GM19324 (cell line): ENCODE results near the gene STXBP2.

Source experiments
- ATAC-seq: cut with Tn5 transposase; IDR thresholded peaks from one replicate; pipeline ENCODE4 v1.9.1; 2021; ENCODE audit warnings: mild to moderate bottlenecking, moderate library complexity; ENCODE audit not compliant: unreplicated experiment, low FRiP score

The STXBP2 gene

DNA sequence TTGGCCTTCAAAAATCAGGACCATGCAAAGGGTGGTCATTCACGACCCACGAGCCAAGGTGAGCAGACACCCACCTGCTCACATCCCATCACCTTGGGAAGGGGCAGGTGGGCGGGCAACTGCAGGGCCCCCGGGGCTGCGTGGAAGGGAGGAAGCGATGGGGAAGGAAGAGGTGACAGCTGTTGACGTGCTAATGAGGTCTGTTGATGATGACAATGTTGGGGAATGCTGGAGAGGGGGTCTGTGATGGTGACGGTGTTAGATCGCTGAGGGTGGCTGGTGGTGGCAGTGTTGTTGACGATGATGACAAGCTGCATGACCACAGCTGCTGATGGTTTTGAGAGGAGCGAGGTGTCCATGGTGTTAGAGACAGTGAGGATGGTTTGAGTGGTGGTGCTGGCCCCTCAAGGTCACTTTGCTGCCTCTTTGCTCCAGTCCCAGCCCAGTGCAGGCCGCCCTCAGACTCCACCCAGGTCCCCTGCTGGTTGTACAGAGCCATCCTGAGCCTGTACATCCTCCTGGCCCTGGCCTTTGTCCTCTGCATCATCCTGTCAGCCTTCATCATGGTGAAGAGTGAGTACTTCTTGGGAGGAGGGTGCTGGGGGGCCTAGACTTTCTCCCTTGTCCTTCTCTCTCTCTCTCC, 40.9 kb downstream of the STXBP2 start:
- no peak for ATAC-seq

- ATAC-seq, result no peak
Observed at GRCh38 chr19:7678971-7679751, 42.3 kb downstream of the STXBP2 start.

DNA sequence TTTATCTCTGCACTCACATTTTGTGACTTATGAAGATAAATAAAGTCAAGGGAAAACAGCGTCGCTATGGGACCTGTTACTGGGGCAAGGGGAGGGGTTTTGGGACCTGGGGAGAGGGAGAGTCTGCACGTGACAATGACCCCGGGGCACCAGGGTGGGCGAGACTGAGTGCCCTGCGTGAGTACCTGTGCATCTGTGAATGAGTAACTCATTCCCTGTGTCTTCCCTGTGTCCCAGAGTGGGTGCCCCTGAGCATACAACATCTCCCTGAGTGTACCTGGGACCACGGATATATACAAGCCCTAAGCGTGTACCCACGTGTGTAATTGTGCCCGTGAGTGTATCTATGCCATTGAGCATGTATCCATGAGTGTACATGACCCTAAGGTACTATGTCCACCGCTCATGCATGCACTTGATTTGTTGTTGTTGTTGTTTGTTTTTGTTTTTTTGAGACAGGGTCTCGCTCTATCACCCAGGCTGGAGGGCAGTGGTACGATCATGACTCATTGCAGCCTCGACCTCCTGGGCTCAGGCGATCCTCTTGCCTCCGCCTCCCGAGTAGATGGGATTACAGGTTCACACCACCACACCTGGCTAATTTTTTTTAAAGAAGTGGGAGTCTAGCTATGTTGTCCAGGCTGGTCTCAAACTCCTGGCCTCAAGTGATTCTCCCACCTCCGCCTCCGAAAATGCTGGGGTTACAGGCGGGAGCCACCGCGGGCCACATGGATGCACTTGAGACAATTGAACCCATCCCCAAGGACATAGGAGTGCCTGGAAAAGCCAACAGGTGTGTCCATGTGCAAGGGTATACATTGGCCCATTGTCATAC, 43.1 kb downstream of the STXBP2 start:
- no peak for ATAC-seq

- ATAC-seq, result peak; percentile 54
Observed at GRCh38 chr19:7680606-7681339, 43.9 kb downstream of the STXBP2 start, which contains the start of gene TRAPPC5. TRAPPC5 (plus strand) TSS chr19:7680833; CDS start chr19:7682254, 1,421 bp downstream.

DNA sequence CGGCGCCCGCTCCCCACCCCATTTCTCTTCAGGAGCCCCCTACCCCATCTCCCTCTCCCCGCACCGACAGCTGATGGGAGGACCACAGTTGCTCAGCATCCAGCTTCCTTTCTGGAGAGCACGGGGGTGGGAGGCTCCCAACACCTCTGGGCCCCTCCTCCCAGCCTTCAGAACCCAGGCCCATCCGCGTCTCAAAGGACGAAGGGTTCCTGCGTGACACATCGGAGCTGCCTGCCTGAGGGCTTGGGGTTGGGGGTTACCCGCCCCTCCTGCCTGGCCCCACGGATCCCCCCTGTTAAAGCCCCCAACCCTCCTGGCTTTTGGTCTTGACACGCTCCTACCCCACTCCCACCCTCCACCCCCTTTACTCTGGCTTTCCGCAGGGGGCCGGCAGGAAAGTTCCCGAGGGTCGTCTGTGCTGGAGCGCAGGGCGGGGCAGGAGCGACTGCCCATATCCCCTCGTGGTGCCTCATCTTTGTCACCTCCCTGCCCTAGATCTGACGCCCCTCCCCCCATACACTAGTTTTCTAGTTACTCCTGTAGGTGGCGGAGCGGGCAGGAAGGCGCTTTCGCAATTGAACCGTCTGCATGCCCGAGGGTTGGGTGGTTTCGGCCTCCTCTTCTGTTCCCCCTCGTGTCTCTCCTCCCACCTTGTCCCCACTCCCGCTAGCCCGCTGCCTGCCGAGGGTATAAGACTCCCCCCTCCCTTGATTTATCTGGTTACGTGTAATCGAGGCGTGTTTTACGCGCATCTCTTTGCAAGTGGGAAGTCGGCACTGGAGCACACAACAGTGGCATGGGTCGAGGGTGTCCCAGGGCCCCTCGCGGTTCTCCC, 44.6 kb downstream of the STXBP2 start:
- ATAC-seq, result no peak

DNA sequence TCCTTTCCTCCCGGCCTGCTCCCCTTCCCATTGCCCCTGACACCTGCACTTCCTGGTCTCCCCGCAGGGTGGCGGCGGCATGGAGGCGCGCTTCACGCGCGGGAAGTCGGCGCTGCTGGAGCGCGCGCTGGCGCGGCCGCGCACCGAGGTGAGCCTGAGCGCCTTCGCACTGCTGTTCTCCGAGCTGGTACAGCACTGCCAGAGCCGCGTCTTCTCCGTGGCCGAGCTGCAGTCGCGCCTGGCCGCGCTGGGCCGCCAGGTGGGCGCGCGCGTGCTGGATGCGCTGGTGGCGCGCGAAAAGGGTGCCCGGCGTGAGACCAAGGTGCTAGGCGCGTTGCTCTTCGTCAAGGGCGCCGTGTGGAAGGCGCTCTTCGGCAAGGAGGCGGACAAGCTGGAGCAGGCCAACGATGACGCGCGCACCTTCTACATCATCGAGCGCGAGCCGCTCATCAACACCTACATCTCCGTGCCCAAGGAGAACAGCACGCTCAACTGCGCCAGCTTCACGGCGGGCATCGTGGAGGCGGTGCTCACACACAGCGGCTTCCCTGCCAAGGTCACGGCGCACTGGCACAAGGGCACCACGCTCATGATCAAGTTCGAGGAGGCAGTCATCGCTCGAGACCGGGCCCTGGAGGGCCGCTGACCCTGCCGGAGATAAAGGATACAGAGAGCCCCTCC, 45.4 kb downstream of the STXBP2 start:
- ATAC-seq, result no peak

DNA sequence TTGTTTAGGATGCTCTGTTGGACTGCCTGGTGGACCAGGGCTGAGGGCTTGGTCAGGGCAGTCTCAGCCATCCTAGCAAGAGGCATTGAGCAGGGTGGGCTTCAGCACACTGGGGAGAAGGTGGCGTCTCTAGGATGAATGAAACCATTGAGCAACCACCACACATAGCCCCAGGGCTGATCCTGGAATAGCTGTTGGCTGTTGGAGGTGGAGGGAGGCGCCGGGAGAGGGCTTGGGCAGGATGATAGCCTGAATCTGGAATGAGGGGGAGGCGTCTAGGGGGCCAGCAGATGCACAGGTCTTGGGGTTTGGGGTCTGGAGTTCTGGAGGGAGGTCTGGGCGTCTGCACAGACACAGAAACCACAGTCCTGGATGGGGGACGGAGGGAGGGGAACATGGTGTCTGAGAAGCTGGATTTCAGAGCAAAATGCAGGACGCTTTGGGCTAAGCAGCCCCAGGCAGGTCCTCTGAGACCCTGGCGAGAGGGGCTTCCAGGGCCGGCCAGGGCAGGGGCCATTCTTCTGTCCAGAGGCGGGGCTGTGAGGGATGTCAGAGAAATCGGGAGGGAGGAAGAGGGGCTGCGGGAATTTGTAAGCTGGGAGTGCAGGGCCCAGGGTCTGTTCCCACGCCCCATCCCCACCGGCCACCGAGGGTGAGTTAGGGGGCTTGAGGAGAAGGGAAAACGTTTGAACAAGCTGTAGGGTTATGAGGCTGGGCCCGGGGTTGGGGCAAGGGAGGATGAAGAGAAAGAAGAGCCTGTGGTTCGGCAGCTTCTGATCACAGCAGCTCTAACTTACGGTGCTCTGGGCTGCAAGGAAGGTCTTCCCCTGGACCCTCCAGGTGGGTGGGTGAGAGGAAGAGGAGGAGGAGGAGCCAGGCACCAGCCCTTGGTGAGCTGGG, 48.9 kb downstream of the STXBP2 start:
- no peak for ATAC-seq

GRCh38 chr19:7687177-7687576, 50.3 kb downstream of the STXBP2 start:
- no peak for ATAC-seq

- ATAC-seq, result no peak
Observed at GRCh38 chr19:7689165-7689564, 52.3 kb downstream of the STXBP2 start.

DNA sequence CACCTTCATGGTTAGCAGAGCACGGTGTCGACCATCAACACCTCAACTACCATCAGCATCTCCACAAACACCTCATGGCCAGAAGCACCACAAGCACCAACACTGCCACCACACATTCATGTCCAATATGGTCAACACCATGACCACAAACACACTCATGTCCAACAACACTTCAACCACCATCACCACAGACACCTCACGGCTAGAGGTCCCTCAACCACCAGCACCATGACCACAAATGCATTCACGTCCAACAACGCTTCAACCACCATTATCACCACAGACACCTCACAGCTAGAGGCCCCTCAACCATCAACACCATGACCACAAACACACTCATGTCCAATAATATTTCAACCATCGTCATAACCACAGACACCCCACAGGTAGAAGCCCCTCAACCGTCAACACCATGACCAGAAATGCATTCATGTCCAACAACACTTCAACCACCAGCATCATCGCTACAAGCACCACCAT, 53.9 kb downstream of the STXBP2 start:
- no peak for ATAC-seq

DNA sequence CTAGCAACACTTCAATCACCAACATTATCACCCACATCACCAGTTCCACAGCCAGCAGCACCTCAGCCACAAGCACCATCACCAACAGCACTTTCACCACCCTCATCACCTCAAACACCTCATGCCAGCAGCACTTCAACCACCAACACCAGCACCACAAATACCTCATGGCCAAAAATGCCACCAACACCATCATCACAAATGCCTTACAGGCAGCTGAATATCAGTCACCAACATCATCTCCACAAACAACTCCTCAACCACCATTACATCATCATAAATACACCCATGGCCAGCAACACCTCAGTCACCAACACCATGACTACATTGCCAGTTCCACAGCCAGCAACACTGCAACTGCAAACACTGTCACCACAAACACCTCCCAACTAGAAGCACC, 54.6 kb downstream of the STXBP2 start:
- ATAC-seq, result no peak

GRCh38 chr19:7692417-7693088, 55.6 kb downstream of the STXBP2 start:
- no peak for ATAC-seq

GRCh38 chr19:7694499-7694898, 57.6 kb downstream of the STXBP2 start:
- ATAC-seq, result no peak
